Activated effector memory CD4-positive, alpha-beta T cell treated with anti-CD3 and anti-CD28 coated beads, Interleukin-2, amount 50 U/mL, for 16 hours (primary cell): Measurements from ENCODE around the gene CHRM1.
"Not testable (repeated sequence)": the region's sequence is repeated elsewhere in the genome, so short reads cannot be mapped to it uniquely, and the experiment has no call there.

Experiments
- DNase-seq: peaks from one replicate; pipeline ENCODE4 v3.0.0-alpha.2; 2020

CHRM1 gene, protein sequence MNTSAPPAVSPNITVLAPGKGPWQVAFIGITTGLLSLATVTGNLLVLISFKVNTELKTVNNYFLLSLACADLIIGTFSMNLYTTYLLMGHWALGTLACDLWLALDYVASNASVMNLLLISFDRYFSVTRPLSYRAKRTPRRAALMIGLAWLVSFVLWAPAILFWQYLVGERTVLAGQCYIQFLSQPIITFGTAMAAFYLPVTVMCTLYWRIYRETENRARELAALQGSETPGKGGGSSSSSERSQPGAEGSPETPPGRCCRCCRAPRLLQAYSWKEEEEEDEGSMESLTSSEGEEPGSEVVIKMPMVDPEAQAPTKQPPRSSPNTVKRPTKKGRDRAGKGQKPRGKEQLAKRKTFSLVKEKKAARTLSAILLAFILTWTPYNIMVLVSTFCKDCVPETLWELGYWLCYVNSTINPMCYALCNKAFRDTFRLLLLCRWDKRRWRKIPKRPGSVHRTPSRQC

DNA sequence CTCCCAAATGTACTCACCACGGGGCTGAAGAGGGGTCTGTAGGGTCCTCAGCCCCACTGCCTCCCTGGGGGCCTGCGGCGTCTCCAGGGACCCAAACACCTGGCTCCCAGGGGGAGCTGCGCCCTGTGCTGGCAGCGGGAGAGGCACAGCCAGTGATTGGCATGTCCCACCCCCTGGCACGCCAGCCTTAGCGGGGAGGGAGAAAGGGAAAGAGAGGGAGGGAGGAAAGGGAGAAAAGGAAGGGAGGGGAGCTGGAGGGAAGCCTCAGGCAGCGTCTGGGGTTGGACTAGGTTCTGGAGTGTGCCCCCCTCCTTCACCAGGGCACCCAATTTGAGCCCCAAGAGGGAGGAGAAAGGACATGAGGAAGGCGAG, at the start of gene CHRM1:
Gene CHRM1, minus strand, starts transcription at position 163 of the 372 bp plus-strand sequence. CDS start 10,263 bp downstream, outside the sequence.
- no peak for DNase-seq

DNA sequence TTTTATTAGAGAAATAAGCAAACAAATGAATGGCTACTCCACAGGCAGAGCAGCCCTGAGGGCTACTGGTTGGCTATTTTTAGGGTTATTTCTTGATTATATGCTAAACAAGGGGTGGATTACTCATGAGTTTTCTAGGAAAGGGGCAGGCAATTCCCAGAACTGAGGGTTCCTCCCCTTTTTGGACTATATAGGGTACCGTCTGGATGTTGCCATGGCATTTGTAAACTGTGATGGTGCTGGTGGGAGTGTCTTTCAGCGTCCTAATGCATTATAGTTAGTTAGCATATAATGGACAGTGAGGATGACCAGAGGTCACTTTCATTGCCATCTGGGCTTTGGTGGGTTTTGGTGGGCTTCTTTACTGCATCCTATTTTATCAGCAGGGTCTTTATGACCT, 44.4 kb upstream of the CHRM1 start:
- no peak for DNase-seq

DNA sequence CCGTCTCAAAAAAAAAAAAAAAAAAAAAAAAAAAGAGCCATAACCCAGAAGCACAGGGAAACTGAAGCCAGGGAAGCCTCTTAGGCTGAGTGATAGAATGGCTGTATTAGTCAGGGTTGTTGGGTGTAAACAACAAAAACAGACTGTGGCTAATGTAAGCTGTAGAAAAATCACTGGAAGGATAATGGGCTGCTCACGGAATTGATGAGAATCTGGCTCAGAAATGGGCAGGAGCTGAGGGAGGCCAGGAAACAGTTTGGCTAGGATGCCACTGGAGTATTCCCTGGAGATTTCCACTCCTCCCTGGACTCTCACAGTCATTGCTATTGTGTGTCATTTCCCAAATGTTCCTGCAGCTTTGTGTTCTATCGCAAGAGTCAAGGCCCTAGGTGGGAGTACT, 41.2 kb upstream of the CHRM1 start:
- DNase-seq = no peak

DNA sequence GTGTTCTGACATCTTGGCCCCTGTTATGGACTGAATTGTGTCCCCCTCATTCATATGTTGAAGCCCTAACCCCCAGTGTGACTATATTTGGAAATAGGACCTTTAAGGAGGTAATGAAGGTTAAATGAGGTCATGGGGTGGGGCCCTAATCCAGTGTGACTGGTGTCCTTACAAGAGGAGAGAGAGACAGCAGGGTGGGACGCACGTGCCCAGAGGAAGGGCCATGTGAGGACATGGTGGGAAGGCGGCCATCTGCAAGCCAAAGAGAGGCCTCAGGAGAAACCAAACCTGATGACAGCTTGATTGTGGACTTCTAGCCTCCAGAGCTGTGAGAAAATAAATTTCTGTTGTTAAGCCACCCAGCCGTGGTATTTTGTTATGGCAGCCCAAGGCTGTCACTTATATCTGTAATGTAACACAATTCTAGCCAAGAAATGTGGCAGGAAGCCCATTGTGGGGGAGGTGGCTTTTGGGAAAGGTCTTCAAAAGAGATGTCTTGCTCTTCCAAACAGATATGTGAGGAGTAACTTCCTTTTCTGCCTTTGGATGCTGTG, 39.9 kb upstream of the CHRM1 start:
- no peak for DNase-seq

DNA sequence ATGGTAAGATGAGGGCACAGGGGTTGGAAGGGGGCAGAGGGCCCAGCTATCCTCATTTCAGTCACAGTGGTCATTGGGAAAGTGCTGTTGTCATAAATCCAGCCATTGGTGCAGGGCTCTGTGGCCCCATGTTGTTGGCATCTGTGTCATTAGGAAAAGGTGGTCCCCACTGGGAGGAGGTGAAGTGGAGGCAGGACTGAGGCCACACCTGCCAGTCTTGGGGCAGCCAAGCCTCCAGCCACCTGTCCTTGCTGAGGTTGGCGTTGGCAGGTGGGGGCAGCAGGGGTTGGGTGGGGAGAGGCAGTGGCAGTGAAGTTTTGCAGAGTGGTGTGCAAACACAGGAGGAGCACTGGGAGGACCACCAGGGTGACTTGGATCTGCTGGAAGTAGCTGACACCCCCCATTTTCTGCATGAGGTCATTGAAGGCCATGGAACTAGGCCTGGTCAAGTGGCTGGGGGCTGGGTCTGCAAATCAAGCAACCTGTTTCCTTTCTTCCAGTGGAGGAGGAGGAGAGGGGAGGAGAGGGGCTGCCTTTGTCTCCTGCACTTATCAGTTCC, 38.3 kb upstream of the CHRM1 start:
- no peak for DNase-seq

DNA sequence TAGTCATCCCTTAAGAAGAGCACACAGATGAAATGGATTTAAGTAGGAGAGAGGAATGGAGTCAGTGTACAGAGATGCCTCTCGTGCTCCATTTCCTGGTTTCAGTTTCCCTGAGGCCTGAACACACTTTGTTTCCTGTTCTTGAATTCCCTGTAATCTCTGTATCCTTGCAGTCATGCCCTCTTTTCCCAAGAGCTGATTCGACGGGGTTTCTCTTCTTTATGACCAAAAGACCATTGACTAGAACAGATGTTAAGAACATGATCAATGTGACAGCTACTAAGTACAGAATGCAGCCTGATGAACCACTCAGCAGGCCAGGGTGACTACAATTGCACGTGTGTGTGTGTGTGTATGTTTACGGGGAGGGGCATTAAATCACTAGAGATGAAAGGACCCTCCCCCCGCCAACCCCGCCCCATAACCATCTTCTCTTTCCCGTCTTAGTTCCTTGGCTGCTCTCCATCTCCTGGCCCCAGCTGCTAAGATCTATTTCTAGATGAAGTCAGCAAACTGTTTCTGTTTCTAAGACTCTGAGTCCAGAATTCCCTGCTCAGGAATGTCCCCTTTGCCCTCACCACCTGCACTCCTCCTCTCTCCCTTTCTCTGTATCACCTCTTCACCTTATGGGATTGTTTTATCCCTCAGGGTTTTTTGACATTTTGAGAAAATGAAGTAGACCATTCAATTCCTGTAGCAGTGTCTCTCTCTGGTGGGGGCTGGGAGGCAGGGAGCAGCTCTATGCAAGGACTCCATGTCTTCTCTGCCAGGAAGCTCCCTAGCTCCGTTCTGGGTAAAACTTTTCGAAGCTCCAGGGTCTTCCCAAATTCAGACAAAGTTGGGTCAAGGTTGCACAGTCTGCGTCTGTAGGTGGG, 37.6 kb upstream of the CHRM1 start:
- no peak for DNase-seq

DNA sequence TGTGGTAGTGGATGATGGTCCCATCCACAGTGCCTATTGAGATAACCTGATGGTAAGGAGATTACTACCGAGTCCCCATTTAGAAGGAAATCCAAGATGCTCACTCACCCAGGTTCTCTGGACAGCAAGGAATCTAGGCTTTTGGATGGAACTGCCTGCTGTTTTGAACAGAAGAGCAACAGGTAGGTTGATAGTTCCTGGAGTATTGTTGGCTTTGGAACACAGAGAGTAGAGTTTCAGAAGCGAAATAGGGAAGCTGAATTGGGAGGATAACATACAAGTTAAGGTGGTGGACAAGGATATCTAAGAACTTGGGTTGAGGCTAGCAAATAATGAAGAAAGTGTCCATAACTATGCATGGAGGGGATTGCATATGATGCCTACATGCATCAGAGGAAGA, 36.0 kb upstream of the CHRM1 start:
- no peak for DNase-seq

DNA sequence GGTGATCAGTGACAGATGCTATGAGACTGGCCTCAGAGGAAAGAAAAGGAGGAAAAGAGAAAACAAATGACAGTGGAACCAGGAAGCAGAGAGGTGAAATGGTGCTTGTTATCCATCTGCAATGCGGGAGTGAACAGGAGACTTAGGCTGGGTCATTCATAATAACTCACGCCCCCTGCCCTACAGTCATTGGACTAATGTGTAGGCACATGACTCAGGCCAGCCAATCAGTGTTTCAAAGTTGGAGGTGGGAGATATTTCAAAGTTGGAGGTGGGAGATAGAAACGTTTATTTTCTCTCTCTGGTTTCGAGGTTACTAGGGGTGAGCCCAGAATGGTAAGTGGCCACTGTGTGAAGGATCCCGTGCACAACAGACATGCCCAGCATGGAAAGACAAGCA, 33.3 kb upstream of the CHRM1 start:
- DNase-seq = no peak

DNA sequence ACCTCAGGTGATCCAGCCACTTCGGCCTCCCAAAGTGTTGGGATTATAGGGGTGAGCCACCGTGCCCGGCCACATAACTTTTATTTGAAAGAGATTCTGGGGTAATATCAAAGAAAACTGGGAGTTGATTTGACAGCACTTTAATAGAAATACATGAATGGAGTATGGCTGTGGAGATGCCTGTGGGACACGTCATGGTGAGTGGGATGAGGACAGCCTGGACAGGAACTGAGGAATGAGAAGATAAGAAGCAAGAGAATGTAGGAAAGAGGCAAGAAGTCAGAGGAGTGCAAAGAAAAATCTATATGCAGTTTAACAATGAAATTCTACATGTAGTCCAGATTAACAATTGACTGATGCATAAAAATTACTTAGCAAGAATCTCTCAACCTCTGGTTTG, 32.6 kb upstream of the CHRM1 start:
- DNase-seq = no peak

DNA sequence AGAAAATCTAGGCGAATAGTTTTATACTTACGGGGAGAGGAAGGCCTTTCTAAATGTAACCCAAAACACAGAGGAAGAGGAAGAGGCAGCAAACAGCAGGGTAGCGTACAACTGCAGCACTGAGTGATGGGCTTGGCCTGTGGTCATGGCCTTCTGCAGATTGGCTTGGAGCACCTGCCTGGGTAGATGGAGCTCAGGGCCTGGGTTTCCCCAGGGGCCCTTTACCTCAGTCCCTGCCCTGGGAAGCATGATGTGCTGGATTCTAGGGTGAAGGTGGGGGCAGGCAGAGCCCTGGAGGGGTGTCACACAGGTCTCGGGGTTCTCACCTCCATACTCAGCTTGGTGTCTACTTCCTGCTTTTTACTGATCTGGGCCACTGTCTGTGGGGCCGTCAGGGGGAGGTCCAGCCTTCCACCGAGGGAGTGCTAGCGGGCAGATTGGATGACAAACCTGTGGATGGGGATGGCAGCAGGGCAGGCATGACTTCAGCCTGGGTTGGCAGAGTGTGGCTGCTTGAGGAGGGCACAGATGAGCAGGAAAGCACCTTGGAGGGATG, 27.7 kb upstream of the CHRM1 start:
- no peak for DNase-seq

DNA sequence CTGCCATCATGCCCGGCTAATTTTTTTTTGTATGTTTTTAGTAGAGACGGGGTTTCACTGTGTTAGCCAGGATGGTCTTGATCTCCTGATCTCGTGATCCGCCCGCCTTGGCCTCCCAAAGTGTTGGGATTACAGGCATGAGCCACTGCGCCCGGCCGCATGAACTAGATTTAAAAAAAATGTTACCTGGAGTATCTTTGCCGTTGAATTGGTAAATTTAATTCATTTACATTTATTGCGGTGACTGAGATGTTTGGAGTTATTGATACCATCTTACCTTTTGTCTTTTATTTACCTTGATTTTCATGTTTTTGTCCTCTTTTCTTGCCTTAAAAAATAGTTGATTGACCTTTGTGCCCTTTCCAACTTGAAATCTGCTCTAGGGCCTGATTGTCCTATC, 24.4 kb upstream of the CHRM1 start:
- DNase-seq = not testable (repeated sequence)

DNA sequence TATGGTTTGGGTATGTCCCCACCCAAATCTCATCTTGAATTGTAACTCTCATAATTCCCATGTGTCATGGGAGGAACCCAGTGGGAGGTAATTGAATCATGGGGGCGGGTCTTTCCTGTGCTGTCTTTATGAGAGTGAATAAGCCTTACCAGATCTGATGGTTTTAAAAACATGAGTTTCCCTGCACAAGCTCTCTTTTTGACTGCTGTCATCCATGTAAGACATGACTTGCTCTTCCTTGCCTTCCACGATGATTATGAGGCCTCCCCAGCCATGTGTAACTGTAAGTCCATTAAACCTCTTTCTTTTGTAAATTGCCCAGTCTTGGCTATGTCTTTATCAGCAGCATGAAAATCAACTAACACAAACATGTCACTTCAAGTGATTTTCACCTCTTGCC, 16.4 kb upstream of the CHRM1 start:
- not testable (repeated sequence) for DNase-seq

DNA sequence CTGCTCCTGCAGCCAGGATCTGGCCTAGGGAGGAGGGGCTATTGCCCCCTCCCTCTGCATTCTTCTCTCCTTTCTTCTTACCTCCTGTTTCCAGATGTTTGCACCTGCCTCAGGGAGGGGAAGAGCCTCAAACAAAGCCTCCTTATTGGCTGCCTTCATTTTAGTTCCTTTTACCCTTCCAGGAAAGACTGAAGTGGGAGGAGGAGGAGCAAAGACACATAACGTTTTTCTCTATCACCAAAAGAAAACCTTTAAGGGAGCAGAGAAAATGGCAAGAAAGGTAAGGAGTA, 13.3 kb upstream of the CHRM1 start:
- DNase-seq = no peak

DNA sequence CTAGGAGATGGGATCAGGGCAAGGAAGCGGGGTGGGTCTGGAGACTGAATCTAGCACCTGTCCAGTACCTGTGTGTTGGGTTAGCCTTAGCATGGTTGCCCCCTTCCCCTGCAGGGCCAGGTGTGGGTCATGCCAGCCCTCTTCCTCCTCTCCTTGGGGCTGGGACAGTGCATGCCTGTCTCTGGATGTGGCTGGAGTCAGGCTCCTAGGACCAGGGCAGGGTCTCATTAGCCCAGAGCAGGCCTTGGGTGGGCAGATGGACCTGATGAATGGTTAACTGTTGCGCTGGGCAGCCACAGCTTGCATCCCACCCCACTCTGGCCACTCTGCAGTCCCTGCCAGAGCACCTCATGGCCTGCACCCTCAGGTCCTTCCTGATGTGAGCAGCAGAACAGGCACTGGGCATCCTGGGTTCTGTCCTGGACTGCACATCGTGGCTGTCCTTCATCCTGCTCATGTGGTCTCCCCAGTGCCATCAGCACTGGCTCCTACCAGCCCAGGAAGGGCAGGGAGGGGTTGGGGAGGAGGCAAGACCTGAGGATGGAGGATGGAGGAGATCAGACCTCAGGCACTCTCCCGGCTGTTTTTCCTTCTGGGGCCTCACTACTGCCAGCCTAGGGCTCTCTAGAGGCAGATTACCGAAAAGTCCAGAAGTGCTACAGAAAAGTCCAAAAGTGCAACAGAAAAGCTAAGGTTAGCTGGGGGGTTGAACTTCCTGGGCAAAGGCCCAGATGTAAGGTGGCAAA, 12.8 kb upstream of the CHRM1 start:
- DNase-seq = no peak

DNA sequence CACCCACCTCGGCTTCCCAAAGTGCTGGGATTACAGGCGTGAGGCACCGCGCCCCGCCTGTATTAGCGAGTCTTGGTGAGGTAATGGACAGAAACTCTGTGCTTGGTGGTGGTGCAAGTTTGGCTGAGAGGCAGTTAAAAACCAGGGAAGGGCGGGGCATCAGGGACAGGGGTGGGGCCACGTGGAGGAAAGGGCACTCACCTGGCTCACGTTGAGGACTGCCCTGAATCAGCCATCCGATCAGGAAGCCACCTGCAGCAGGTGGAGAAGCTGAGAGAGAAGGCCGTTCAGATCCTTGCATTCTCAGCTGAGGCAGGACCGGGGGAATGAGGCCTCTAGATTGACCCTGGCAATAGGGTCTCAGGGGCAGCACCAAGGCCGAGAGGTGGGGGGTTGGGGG, 12.1 kb upstream of the CHRM1 start:
- DNase-seq = no peak

DNA sequence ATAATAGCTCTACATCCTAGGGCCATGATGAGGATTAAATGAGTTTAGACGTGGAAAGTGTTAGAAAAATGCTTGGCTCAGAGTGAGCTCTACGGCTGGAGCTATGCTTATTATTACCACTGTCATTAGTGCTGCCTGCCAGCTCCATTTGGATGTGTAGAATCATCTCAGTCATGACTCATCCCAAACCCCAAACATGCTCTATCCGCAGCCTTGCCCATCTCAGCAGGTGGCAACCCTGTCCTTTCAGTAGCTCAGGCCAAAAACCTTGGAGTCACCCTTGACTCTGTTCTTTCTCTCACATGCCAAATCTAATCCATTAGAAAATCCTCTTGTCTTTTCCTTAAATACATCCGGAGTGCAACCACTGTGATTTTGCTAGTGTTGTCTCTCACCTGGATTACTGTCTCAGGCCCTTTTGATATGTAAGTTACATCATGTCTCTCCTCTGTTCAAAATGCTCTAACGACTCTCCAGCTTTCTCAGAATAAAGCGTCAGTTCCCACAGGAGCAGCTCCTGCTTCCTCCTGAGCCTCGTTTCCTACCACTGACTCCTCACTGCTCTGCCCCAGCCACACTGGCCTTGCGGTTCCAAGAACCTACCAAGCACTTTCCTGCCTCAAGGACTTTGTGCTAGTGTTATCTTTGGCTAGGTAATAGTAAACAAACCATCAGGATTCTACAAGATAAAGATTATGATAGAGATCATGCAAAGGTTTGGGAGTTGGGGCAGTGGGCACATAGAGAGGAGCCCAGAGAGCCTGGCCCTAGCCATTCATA, 10.5 kb upstream of the CHRM1 start:
- DNase-seq = no peak

DNA sequence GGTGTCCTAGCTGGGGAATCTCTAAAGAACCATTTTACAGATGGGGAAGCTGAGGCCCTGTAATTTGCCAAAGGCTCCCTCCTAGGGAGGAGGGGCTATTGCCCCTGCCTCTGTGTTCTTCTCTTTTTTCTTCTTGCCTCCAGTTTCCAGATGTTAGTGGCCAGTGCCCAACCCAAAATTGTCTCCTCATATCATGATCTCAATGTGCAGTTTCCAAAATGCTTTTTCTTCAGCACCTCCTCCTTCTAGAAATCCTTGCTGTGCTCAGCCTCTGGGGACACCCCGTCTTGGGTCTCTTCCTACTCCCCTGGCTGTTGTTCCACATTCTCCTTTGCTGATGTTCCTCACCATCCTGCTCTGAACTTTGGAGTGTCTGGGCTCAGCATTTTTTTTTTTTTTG, 9.5 kb upstream of the CHRM1 start:
- no peak for DNase-seq

DNA sequence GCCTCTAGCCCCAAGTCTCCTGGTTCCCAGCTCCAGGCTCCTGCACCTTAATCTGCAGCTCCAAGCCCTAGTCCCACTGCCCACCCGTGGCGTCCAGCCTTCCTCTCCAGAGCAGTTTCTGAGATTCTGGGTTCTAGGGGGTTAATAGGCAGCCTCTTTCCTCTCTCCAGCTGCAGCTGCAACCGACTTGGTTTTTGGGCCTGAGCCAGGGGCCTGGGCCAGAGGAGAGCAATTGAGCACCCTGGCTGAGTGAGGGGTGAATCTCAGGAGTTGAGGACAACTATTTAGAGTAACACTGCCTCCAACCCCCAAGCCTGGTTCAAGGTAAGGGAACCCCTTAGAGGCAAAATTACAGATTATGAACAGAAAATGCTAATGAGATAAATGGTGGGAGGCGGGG, 9.0 kb upstream of the CHRM1 start:
- DNase-seq = no peak

DNA sequence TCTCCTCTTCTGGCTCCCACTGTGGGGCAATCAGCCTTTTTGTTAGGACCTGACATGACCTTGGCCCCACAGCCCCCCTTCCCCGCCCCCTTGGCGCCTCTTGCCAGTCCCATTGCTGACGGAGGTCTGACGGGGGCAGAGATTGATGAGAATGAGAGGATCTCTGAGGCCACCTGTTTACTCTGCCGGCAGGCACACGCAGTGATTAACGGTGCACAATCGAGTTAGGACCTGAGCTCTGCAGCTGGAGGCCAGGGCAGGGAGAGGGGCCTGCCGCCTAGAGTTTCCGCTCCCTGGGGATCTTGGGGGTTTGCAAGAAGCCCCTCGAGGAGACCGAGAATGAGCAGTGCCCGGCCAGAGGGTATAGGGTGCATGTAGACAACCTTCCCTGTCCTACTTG, 6.8 kb upstream of the CHRM1 start:
- no peak for DNase-seq

DNA sequence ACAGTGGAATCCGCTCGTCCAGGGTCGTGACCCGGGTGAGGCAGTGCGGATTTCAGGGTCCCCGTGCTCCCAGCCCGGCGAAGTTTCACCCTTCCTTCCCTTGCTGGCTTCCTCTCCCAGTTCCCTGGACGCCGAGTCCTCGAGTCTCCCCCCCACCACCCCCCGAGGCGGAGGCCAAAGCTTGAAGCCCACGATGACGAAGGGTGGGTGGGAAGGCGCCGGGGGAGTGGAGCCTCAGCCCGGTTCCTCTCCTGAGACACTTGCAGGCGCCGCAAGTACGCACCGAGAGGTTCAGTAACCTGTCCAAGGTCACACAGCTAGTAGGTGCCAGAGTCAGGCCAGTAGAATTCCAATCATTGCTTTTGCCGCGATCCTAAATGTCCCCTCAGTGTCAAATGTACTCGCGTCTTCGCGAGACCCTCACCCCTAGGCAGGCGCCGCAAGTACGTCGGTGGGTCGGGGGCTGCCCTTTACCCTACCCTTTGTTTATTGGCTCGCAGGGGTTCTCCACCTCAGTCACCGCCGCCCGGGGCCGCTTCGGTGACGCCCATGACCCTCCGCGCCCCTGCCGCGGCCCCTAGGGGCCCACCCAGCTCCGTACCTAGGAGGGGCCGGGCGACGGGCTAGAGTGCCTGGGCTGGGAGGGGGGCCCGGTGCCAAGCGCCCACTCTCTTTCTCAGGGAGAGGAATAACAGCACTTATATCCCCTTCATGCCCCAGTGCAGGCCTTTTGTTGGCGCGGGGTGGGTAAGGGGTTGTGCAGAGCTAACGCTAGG, 5.7 kb upstream of the CHRM1 start:
- DNase-seq = no peak
